OCI-LY3 (cell line): Measurements from ENCODE around the gene SERPINI1.

Experiments
- CTCF ChIP-seq: fragments of 200-600, 300-600 bp; sonication (generic); IDR thresholded peaks from 2 replicates; pipeline ENCODE4 v1.5.1; 2014; ENCODE audit warnings: antibody characterized with exemption, low read length, low read depth
- EZH2phosphoT487 ChIP-seq: fragments of 200-600 bp; shearing (Covaris generic); IDR thresholded peaks from 2 replicates; pipeline ENCODE4 v1.6.1; 2018; ENCODE audit warnings: antibody characterized with exemption, mixed run types, low read depth

- TF ChIP-seq CTCF (no peak), EZH2phosphoT487 (no peak)
These were observed 51.9 kb downstream of the SERPINI1 start for GRCh38 chr3:167787440-167787839.
